Measurements from ENCODE around the gene STK36. TPM values are rescaled to one million over a fixed set of nuclear protein-coding genes. Genes with fewer than 3 reads are reported as not detected.

The STK36 gene
- total RNA-seq, 4 donors from 2014 or later, result 34.5 to 73.6 (median 44.8) TPM

GRCh38 chr2:218645126-218645525 is 26.8 kb upstream of the STK36 start:
- 83 to 95% methylated on average over 1 of the region's 1 CpG for WGBS, 2 donors (ENCODE audit: low coverage in 1 of 2)

GRCh38 chr2:218648088-218648786 is 23.6 kb upstream of the STK36 start:
- Histone ChIP-seq H3K36me3 (peaks cover 0 to 60% (median 29%) of the 10 kb centered on the region in 4 donors), H3K27ac (no peak overlapping the region), H3K4me1 (no peaks in the 10 kb centered on the region), H3K9me3 (no peaks in the 10 kb centered on the region), H3K4me3 (no peak overlapping the region), H3K27me3 (no peaks in the 10 kb centered on the region)
- intact Hi-C loops (cut with DNase I; ENCODE audit: low total_unique reads), result no loop called here
- TF ChIP-seq CTCF (IDR thresholded peaks at IDR 0.05) (peak; percentile 68 to 79 (median 75)), POLR2AphosphoS5 (IDR thresholded peaks at IDR 0.05) (no peak), EP300 (IDR thresholded peaks at IDR 0.05; ENCODE audit: low read depth) (no peak), POLR2A (IDR thresholded peaks at IDR 0.05) (no peak)
- 54 to 67% methylated on average over 5 to 9 of the region's 9 CpGs for WGBS, 2 donors (ENCODE audit: low coverage in 1 of 2)
- in situ Hi-C loops (cut with MboI; ENCODE audit: low pct_ligation_motif_present in 1 of 4, low pct_unique_long_range_greater_than_20kb in 1 of 4, low sequenced_read_pairs in 3 of 4), result no loop called here
- DNase-seq, result peak; percentile 54

More at GRCh38 chr2:218645126-218645525, 26.8 kb upstream of the STK36 start:
- TF ChIP-seq POLR2A (IDR thresholded peaks at IDR 0.05) (no peak), CTCF (IDR thresholded peaks at IDR 0.05) (no peak), EP300 (IDR thresholded peaks at IDR 0.05; ENCODE audit: low read depth) (no peak), POLR2AphosphoS5 (IDR thresholded peaks at IDR 0.05) (no peak)
- Histone ChIP-seq H3K4me1 (no peaks in the 10 kb centered on the region), H3K9me3 (no peaks in the 10 kb centered on the region), H3K27ac (no peak overlapping the region), H3K27me3 (no peaks in the 10 kb centered on the region), H3K36me3 (peaks cover 0 to 55% (median 27%) of the 10 kb centered on the region in 4 donors), H3K4me3 (no peak overlapping the region)
- in situ Hi-C loops (cut with MboI; ENCODE audit: low pct_ligation_motif_present in 1 of 4, low pct_unique_long_range_greater_than_20kb in 1 of 4, low sequenced_read_pairs in 3 of 4) (no loop called here), intact Hi-C loops (cut with DNase I; ENCODE audit: low total_unique reads) (no loop called here)
- no peak for DNase-seq

- no peaks in the 10 kb centered on the region for H3K4me1 ChIP-seq
- H3K9me3 ChIP-seq, result no peaks in the 10 kb centered on the region
- no peak overlapping the region for H3K4me3 ChIP-seq
- DNase-seq, result no peak
- H3K36me3 ChIP-seq, result peaks cover 0 to 56% (median 28%) of the 10 kb centered on the region in 4 donors
- in situ Hi-C loops (cut with MboI; ENCODE audit: low pct_ligation_motif_present in 1 of 4, low pct_unique_long_range_greater_than_20kb in 1 of 4, low sequenced_read_pairs in 3 of 4), result no loop called here
- H3K27me3 ChIP-seq, result no peaks in the 10 kb centered on the region
- 86% methylated on average over 11 of the region's 11 CpGs; no CpG with 5 or more reads in 1 of the 2 donors for whole genome bisulfite sequencing, 2 donors (ENCODE audit: low coverage in 1 of 2)
- intact Hi-C loops (cut with DNase I; ENCODE audit: low total_unique reads), result no loop called here
- H3K27ac ChIP-seq, result no peak overlapping the region
- TF ChIP-seq CTCF (IDR thresholded peaks at IDR 0.05) (peak in 1 of 5 experiments; percentile 7), POLR2AphosphoS5 (IDR thresholded peaks at IDR 0.05) (no peak)
These were observed 23.1 kb upstream of the STK36 start for GRCh38 chr2:218648787-218649100.

GRCh38 chr2:218655751-218656150 is 16.1 kb upstream of the STK36 start:
- WGBS, 2 donors (ENCODE audit: low coverage in 1 of 2), result 100% methylated on average over 2 of the region's 2 CpGs
- H3K9me3 ChIP-seq, result no peaks in the 10 kb centered on the region
- intact Hi-C loops (cut with DNase I; ENCODE audit: low total_unique reads), result no loop called here

More at GRCh38 chr2:218655751-218656150, 16.1 kb upstream of the STK36 start:
- H3K27ac ChIP-seq, result no peak overlapping the region
- in situ Hi-C loops (cut with MboI; ENCODE audit: low pct_ligation_motif_present in 1 of 4, low pct_unique_long_range_greater_than_20kb in 1 of 4, low sequenced_read_pairs in 3 of 4), result no loop called here
- H3K36me3 ChIP-seq, result peaks cover 0 to 19% (median 5%) of the 10 kb centered on the region in 4 donors
- TF ChIP-seq POLR2AphosphoS5 (IDR thresholded peaks at IDR 0.05) (no peak), CTCF (IDR thresholded peaks at IDR 0.05) (no peak), POLR2A (IDR thresholded peaks at IDR 0.05) (no peak), EP300 (IDR thresholded peaks at IDR 0.05; ENCODE audit: low read depth) (no peak)
- no peak overlapping the region for H3K4me3 ChIP-seq
- H3K27me3 ChIP-seq, result no peaks in the 10 kb centered on the region
- peaks cover 14 to 21% (median 17%) of the 10 kb centered on the region in 4 donors for H3K4me1 ChIP-seq
- no peak for DNase-seq

All from transverse colon (tissue), 4 donors.